Right kidney (tissue), 1 donor: Measurements from ENCODE around the gene IMPA2.
A peak's percentile ranks its signal among the peaks of the same experiment; 100 is the strongest.

Source experiments
- DNase-seq: peaks from one replicate; pipeline ENCODE4 v3.0.0-alpha.2; 2016

Gene IMPA2

DNA sequence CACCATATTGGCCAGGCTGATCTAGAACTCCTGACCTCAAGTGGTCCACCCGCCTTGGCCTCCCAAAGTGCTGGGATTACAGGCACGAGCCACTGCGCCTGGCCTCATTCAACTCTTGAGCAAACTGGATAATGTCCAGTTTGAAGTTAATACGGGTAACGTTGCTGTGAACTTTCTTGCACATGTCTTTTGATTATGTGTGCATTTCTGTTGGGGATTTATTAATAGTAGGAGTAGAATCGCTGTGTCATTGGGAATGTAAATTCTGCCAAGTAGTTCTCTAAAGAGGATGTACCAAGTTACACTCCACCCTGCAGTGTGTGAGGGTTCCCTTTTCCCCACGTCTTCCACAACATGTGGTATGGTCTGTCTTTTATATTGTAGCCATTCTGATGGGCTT lies 6.2 kb downstream of the IMPA2 start:
- DNase-seq = no peak

DNA sequence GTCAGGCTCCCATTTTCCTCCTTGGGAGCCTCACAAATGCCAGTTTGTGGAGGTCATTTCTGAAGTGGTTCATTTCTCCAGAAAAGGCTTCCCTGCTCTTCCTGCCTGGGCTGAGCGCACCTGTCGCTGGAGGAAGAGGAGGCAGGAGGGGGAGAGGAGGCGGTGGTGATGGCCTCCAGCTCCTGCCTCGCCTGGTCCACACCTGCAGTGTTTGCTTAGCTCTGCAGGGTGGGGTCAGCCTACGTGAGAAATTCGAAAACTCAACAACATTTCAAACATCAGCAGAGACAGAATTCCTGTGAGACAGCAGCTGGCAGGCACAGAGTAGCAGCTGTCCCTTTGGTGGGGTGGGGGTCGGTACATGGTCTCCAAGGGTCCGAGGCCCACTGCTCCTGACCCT lies 7.9 kb downstream of the IMPA2 start:
- no peak for DNase-seq

DNA sequence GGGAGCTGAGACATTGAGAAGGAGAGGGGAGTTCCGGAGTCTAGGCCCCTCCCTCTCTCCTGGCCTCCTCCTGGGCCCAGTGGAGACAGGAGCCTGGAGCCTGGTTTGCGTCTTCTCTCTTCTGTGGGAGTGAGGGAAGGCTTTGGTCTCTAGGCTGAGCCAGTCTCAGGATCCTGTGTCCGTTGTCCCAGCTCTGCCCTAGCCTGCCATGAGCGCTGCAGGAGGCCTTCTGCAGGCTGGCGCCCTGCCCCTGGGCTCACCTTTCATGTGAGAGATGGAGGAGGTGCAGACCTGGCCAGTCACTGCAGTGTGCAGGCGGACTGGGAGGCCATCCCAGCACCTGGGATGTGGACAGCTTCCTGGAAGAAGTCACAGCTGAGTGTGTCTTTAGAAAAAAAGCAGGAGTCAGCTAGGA lies 8.7 kb downstream of the IMPA2 start:
- peak; percentile 43 for DNase-seq

DNA sequence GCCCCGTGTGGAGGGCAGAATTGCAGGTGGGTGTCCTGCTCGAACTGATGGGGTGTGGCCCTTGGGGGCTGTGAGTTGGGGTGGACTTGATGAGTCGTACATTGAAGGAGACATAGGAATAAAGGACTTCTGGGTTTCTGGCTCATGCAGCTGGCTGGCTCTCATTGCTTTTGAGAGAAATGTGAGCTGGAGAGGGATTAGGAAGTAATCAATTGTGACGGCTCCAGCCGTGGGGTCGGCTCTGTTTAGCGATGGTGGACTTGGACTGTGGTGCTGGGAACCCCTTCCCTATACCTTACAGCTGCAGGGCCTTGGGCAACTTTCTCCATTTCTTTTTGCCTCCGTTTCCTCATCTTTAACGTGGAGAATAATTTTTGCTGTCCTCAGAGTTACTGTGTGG lies 9.2 kb downstream of the IMPA2 start:
- no peak for DNase-seq

DNA sequence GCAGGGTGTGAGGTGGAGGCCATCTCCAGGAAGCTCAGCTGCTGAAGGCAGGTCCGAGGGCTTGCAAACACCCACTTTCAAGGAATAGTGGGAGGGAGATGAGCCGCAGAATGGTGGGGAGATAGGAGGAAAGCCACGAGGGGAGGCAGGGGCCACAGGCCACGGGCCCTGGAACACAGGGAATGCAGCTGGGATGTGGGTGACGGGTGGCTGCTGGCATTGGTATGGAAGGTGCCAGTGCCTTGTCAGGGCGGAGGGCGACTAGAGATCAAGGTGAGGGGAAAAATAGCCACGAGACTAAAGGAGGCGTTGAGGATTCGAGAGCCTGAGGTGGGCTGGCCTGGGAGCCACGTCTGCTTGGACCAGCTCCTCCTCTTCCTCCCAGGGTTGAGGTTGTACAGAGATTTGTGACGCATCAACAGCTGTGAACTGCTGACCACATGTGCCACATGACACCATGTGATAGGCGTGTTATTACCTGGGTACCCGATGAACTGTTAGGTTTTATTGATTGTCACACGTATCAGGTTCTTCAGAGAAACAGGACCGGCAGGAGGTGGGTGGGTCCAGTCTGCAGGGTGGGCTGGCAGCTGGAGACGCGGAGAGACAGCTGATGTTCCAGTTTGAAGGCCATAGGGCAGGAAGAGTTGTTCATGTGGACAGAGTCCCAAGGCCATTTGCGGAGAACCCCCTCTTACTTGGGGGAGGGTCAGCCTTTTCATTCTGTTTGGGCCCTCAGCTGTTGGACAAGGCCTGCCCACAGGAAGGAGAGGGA lies 9.9 kb downstream of the IMPA2 start:
- DNase-seq = peak; percentile 23

DNA sequence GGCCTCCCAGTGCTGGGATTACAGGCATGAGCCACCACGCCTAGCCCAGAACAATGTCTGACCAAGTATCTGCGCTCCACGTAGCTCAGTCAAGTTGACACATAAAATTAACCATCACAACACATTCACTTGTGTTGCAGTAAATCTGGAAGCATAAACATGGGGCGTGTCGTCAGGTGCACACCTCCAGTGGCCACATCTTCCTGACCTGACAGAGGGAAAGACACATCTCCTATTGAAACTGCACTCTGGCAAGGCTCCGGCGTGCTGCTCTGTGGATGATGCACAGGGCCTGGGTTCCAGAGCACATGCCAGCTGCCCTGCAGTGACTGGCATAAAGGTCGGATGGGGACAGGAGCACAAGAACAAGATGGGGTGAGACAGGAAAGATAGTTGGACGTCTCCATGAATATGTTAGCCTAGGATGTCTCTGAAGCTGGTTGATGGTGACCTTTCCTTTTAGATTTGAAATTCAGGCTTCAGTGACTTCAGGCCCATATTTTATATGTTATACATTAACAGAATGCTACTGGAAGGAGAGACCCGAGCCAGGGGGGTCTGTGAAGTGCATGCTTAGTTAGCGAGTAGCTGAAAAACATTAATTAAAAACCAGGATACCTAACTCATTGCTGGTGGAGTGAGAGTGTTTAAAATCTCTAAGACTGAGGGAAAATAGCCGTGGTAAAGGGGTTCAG lies 10.9 kb downstream of the IMPA2 start:
- peak; percentile 45 for DNase-seq

DNA sequence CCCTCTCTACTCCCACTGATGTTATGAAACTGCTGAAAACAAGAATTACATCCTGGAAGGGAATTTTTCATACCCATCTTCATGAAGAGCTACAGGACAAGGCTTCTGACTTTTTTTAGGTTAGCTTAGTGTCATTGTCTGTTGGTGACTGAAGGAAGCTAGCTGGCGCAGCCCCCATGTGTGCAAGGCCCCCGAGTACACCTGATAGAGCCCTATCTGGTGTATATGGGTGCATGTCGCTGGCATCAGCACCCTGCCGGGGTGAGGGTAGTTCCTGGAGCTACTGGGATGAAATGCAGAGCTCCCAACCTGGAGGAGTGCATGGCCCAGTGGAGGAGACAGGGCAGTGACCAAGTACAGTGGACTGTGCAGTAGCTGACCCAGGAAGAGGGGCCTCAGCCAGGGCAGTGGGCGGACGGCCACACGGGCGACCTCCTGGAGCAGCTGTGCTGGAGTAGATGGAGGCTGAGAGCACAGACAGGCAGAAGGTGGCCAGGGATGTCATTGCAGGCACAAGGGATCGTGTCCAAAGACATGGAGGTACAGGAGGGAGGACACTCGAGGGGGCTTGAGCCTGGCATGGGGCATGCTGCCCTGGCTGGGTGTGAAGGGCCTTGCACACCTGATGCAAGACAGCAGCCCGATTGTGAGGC lies 12.1 kb downstream of the IMPA2 start:
- peak; percentile 15 for DNase-seq

DNA sequence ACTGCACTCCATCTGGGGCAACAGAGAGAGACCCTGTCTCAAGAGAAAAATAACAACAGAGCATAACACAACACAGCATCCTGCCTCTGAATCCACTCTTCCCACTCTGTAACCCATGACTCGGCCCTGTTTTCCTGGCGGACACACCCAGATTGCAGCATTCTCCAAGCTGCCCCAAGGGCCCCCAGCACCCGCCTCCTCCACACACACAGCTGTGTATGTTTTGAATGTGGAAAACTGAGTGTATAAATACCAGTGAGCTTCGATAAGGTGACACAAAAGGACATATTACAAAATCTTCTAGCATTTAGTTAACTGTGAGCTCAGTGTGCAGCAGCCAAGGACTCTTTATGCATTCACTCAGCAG lies 13.0 kb downstream of the IMPA2 start:
- no peak for DNase-seq

DNA sequence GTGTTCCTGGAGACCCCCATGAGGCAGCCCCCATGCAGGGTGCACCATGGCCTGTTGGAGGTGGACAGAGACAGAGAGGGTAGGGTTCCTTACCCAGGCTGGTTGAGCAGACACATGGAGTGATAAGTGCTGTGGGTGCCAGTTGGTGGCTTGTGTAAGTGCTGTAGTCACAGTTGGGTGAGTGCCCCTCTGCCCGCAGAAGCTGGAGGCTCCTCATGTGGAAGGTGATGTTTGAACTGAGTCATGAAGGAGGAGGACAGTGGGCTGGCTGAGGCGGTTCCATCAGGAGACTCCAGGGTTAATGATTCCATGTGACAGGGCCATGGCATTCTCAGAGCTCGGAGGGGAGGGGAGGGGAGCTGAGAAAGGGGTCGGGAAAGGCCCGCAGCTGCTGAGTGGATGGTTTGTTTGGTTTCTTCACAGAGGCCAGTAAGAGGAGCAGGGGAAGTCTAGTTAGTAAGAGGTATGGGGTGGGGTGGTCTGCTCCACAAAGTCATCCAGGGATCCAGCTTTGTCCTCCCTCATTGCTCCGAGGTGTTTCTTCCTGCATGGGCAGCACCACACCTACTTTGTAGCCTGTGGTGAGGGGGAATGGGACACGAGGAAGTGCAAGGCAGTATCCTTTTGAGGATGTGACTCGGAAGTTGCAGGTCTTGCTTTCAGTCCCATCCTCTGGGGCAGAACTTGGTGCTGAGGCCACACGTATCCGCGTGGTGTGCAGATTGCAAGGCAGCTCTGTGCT lies 13.6 kb downstream of the IMPA2 start:
- DNase-seq = peak; percentile 60

DNA sequence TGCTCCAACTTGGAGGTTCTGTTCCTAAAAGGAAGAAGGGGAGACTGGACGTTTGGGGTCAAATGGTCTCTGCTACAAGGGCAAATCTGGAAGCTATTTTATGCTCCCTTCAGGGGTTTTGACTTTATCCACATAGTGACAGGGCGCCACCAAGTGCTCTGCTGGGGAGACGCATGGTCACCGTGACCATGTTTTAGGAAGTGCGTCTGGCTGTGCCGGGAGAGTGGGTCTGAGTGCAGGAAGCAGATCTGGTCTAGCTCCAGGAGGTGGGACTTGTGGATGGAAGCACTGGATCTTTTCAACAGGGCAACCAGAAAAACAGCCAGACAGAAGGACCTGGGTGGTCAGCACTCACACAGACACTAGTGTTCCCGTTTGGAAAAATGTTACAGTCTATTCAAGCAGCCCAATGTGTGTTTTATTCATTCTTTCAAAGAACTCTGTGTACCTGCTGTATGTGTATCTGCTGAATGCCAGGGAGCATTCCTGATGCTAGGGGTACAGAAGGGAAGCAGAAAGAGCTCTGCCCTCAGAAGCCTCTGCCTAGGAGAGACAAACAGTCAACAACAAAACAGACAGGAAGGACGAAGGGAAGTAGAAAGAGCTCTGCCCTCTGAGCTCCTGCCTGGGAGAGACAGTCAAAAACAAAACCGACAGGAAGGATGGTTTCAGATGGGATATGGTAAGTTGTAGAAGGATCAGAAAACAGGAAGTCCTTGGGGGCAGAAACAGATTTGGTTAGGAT lies 14.3 kb downstream of the IMPA2 start:
- DNase-seq = peak; percentile 2

DNA sequence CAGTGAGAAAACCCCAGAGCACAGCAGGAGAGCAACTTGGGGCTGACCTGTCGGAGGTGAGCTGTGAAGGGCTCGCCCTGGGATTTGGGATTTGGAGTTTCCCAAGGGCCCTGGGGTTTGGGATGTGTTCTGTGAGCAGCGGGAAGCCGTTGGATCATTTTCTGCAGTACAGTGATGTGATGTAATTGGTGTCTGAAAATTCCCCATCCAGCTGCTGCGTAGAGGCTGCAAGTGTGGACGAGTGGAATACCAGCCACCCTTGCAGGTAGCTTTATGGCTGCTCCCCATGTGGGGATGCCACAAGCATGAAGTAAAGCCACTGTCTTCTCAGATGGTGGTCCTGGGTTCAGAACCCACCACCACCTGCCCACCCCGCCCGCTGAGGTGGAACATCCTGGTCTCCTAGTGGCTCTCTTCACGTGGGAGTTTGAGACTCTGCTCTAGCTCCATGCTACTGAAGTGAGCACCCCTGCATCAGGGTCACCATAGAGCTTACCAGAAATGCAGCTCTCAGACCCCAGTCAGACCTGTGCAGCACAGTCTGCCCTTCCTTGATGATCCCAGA lies 15.0 kb downstream of the IMPA2 start:
- peak; percentile 2 for DNase-seq

DNA sequence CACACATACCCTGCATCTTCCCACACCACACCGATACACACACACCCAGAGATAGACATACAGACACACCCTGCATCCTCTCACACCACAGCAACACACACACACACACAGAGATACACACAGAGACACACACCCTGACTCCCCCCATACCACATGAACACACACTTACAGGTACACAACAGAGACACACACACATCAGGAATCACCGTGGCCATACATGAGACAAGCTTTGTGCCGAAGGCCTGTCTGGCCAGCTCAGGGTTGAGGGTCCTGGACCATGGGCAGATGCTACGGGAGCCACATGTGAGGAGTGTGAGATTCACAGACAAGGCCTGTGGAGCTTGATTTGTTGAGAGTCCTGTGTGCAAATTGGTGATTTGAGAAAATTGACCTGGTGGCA lies 15.6 kb downstream of the IMPA2 start:
- DNase-seq = no peak

DNA sequence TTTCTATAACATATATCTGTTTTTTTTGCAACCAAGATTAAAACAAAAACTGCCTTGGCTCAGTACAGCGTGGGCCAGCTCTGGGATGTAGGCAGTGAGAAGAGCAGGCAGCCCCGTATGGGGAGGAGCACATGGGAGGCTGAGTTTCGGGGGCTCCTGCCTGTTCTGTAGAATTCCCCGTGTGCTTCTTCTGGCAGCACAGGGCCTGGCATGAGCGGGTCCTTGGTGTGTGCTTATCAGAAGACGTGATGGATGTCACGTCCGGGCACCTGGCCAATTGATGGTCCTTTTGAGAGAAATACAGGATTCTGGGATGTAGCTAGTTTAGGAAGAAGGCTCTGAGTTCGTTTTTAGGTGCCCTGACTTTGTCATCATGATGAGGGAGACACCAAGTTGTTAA lies 16.2 kb downstream of the IMPA2 start:
- peak; percentile 0 for DNase-seq

DNA sequence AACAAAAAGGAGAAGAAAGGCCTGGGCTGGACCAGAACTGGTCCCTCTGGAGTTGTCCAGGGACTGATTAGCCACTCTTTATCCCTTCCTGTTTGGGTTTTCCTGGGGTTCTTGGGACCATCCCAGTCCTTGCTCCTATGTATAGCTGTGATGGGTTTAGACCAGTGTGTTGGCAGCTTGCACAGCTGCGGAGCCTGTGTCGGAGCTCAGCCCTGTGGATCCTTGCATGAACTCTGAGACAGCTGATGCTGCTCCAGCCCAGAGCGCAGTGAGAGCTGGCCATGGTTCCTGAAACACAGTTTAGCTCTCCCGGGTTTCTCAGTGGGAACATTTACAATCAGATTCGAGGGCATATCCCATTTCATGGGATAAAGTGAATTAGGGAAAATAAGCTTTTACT lies 16.9 kb downstream of the IMPA2 start:
- peak; percentile 28 for DNase-seq

DNA sequence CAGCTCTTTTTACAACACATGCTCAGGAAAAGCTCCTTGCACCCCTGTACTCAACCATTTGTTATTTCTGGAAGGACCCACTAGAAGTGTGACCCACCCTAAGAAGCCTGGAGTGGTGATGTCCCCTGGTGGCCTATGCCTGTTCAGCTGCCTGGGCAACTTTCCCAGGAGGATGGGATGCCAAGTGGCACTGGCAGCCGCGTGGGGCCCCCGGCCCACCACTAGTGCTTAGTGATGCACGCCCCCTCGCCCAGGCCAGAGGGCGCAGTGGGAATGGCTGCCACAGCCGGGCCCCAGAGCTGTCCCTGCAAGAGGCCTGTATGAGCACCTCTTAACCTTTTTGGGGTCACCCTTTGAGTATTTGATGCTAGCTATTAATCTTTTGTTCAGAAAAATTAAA lies 18.1 kb downstream of the IMPA2 start:
- DNase-seq = no peak

DNA sequence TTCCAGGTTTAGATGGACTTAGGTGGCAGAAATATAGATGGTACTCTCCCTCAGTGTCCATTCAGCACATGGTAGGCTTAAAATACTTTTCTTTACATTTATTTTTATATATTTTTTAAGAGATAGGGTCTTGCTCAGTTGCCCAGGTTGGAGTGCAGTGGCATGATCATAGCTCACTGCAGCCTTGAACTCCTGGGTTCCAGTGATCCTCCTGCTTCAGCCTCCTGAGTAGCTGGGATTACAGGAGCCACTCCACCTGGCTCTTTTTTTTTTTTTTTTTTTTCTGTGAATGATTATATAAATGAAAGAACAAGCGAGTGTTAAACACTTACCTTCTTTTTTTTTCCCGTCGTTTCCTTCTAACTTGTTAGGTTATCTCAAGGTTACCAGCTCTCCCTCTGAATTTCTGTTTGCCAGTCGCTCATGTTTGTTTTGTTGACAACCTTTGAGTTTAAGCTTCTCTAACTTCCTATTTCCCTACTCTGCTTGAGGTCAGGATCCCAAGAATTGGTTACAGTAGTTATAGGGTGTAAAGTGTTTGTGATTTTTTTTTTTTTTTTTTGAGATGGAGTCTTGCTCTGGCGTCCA lies 18.9 kb downstream of the IMPA2 start:
- peak; percentile 0 for DNase-seq

DNA sequence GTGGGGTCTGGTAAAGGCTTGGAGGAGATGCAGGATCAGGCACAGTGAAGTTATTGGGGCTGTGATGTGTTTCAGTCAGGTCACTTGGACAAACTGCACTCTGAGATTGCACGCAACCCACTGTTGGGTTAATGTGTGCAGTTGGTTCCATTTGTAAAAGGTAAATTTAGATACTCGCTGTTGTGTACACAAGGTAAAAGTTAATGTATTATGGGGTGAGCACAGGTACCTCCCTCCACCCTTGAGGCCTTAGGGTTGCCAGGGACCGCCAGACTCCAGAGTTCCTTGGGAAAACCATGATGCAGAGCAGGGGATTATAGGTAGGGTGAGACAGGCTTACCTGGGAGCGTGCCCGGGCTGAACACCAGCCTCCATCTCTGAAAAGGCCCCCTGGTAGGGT lies 20.1 kb downstream of the IMPA2 start:
- peak; percentile 1 for DNase-seq

DNA sequence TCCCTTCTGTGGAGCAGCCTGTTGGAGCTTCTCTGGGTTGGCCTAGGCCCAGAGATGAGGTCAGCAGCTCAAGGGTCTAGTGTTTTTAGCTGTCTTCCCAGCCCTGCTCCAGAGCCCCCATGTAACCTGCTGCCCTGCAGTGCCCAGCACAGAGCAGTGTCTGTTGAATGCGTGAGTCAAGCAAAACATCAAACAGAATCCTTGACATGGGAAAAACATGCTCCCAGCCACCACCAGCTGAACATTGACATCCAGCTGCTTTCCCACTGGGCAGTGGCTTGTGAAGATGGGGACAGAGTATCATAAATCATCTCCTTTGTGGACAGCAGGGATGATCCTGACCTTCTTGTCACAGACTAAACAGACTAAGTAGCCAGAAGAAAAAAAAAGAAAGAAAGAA lies 22.6 kb downstream of the IMPA2 start:
- DNase-seq = peak; percentile 9

DNA sequence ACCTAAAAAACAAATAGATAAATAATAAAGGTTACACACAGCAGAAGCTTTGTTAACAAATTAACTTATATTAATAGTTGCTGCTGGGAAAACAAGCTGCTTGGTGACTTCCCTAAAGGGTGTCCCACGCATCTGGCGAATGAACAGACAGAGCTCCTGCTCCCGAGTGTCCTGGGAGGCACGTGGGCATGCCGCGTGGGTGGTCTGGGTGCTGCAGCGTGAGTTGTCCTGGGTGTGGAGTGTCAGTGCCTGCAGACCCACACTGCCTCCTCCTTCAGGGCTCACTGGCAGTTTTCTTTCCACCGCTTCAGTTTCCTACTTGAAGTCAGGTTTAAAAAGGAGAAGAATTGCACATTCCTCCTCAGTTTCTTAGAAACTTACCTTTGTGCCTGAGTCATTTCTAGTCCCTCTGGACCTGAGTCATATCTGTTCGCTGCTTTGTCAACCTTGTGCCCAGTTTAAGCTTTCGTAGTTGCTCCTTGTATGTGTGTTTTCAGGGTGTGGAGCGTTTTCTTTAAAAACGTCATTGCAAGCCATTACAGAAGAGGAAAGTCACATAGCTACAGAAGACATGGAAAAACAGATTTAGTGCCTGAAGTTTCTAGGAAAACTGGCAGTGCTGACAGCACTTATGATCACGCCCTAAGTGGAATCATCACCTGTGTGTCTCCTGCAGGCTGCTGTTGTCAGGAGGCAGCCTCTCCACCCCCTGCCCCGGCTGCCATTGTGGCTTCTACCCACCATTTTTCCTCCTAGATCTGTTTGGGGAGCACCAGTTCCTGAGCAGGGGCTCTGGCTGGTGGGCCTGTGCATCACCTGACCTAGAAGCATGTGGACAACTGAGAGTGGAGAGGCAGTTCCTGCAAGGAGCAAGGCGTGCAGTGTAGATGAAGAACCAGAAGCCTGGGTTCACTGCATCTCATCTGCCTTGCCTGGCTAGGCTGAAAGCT lies 24.5 kb downstream of the IMPA2 start:
- DNase-seq = peak; percentile 1

DNA sequence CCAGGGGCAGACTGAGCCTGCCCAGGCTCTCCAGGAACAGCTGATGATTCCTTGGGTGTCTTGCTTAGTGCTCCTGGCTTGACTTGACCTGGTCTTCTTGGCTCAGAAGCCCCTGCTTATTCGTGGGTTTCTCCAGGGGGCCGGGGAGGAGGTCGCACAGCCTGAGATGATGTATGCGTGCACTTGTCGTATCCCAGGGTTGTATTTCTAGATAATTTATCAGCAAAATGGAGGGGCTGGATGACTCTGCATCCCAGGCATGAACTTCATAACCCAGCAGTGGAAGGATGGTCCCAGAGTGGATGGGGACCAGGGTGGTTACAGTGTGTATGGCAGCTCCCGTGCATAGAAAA lies 25.2 kb downstream of the IMPA2 start:
- no peak for DNase-seq
